A549 (cell line): ENCODE results near the gene WNT9A.

Experiments
- HDAC2 ChIP-seq: fragments of 200-600 bp; sonication (generic); IDR thresholded peaks from 2 replicates; pipeline ENCODE4 v1.6.1; 2016
- POLR2A ChIP-seq: IDR thresholded peaks from 2 replicates; pipeline ENCODE4 v1.6.1; 2012; ENCODE audit warnings: mild to moderate bottlenecking, low read length
- SMC3 ChIP-seq: fragments of >200 bp; sonication (Bioruptor Twin); formaldehyde crosslinking; IDR thresholded peaks from 3 replicates; pipeline ENCODE4 v1.6.1; 2018; ENCODE audit warnings: inconsistent platforms
- TF ChIP-seq, protein P1 (sequence below): fragments of >200 bp; sonication (Bioruptor Twin); formaldehyde crosslinking; IDR thresholded peaks from 3 replicates; pipeline ENCODE4 v1.5.1; 2016

DNA sequence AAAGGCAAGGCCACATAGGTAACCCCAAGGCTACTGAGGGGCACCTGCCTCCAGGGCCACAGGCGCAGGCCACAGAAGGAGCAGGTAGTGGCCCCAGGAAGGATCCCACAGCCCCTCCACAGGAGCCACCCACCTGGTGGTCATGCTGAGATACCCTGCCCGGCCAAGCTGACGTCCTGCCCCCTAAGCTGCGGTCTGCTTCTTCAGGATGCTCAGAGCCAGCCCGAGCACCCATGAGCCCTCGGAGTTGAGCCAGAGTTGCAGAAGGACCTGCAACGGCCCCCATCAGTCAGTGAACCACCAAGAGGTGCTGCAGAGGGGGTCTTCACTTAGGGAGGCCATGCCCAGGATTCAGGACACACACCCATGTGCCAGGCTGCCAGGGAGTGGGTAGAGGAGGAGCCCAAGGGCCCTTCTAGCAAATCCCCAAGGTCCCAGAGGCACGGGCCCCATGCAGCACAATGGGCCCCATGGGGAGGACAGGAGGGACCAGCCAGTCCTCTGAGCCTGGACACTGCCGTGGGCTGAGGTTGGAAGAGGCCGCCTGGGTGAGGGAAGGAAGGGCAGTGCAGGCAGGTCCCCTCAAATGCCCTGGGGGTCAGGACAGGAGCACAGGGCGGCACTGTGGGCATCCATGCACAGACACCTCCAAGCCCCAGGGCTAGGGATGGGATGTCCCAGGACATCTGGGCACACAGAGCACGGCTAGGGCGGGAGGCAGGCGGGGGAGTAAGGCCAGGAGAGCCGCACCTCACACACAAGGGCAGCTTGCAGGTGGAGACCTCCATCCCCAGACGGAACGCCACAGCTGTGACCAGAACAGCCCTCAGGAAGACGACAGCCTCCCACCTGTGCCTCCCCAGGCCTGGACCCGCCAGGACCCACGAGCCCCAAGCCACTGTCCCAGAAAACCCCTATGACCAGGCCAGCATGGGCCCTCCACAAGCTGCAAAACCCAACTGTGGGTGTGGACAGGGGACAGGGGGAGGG is 20.5 kb downstream of the WNT9A start:
- TF ChIP-seq POLR2A (no peak), SMC3 (no peak), HDAC2 (no peak)
- TF ChIP-seq, protein P1, sequence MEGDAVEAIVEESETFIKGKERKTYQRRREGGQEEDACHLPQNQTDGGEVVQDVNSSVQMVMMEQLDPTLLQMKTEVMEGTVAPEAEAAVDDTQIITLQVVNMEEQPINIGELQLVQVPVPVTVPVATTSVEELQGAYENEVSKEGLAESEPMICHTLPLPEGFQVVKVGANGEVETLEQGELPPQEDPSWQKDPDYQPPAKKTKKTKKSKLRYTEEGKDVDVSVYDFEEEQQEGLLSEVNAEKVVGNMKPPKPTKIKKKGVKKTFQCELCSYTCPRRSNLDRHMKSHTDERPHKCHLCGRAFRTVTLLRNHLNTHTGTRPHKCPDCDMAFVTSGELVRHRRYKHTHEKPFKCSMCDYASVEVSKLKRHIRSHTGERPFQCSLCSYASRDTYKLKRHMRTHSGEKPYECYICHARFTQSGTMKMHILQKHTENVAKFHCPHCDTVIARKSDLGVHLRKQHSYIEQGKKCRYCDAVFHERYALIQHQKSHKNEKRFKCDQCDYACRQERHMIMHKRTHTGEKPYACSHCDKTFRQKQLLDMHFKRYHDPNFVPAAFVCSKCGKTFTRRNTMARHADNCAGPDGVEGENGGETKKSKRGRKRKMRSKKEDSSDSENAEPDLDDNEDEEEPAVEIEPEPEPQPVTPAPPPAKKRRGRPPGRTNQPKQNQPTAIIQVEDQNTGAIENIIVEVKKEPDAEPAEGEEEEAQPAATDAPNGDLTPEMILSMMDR, result no peak
